HEK293T (cell line): ENCODE data around the gene PTPRO.

Source experiments
- BHLHE40 ChIP-seq: fragments of 450-650 bp; IDR thresholded peaks from 2 replicates; pipeline ENCODE4 v1.6.1; 2016; ENCODE audit warnings: mild to moderate bottlenecking, moderate library complexity, borderline replicate concordance
- CTBP1 ChIP-seq: fragments of 450-650 bp; IDR thresholded peaks from 2 replicates; pipeline ENCODE4 v1.6.1; 2016; ENCODE audit warnings: borderline replicate concordance
- ELF4 ChIP-seq: fragments of 450-650 bp; IDR thresholded peaks from 2 replicates; pipeline ENCODE4 v1.6.1; 2017; ENCODE audit warnings: antibody characterized with exemption
- FOXA1 ChIP-seq: fragments of 450-650 bp; IDR thresholded peaks from 2 replicates; pipeline ENCODE4 v1.6.1; 2016; ENCODE audit warnings: mild to moderate bottlenecking
- FOXM1 ChIP-seq: fragments of 450-650 bp; IDR thresholded peaks from 2 replicates; pipeline ENCODE4 v1.6.1; 2017; ENCODE audit warnings: mild to moderate bottlenecking, borderline replicate concordance
- NFRKB ChIP-seq: fragments of 450-650 bp; IDR thresholded peaks from 2 replicates; pipeline ENCODE4 v1.6.1; 2016; ENCODE audit warnings: mild to moderate bottlenecking, moderate library complexity
- SP1 ChIP-seq: fragments of 450-650 bp; IDR thresholded peaks from 2 replicates; pipeline ENCODE4 v1.6.1; 2017
- SUZ12 ChIP-seq: fragments of 450-650 bp; IDR thresholded peaks from 2 replicates; pipeline ENCODE4 v1.6.1; 2016; ENCODE audit warnings: mild to moderate bottlenecking
- TARDBP ChIP-seq: fragments of 450-650 bp; IDR thresholded peaks from 2 replicates; pipeline ENCODE4 v1.6.1; 2016

- TF ChIP-seq SP1 (no peak), SUZ12 (no peak), FOXA1 (no peak), BHLHE40 (no peak), ELF4 (no peak), TARDBP (no peak), NFRKB (no peak), FOXM1 (no peak), CTBP1 (no peak)
These were observed 298.6 kb downstream of the PTPRO start for GRCh38 chr12:15620741-15621539.
